Upper lobe of left lung (tissue), 6 donors: ENCODE results near the gene PVALEF. TPM values are rescaled to one million over a fixed set of nuclear protein-coding genes. Genes with fewer than 3 reads are reported as not detected.

Source experiments
- ATAC-seq, 2 donors: fragments of 200-7000 bp; cut with Tn5 transposase; one replicate each; pipeline ENCODE4 v1.9.1; 2022; ENCODE audit warnings: mild to moderate bottlenecking in 2 of 2, moderate library complexity in 2 of 2; ENCODE audit not compliant: low FRiP score in 2 of 2
- DNase-seq, 2 donors: peaks; one replicate each; pipeline ENCODE4 v3.0.0-alpha.2; 2019 to 2020
- H3K27ac ChIP-seq, 4 donors: fragments of 200-600 bp; sonication (generic); one replicate each; pipeline ENCODE4 v1.5.1; 2016 to 2019
- H3K27me3 ChIP-seq, 4 donors: fragments of 200-600 bp; sonication (generic); one replicate each; pipeline ENCODE4 v1.5.1; 2017 to 2019
- H3K36me3 ChIP-seq, 4 donors: fragments of 200-600 bp; sonication (generic); one replicate each; pipeline ENCODE4 v1.5.1; 2016 to 2019
- H3K4me1 ChIP-seq, 4 donors: fragments of 200-600 bp; sonication (generic); one replicate each; pipeline ENCODE4 v1.5.1; 2018 to 2019
- H3K4me3 ChIP-seq, 4 donors: fragments of 200-600 bp; sonication (generic); one replicate each; pipeline ENCODE4 v1.5.1; 2017 to 2019; ENCODE audit warnings: mild to moderate bottlenecking in 2 of 4, moderate library complexity in 1 of 4
- H3K9me3 ChIP-seq, 4 donors: fragments of 200-600 bp; sonication (generic); one replicate each; pipeline ENCODE4 v1.5.1; 2018 to 2019
- EP300 ChIP-seq, 4 donors: sonication (generic); formaldehyde crosslinking; IDR thresholded peaks; one replicate each; pipeline ENCODE4 v1.5.1; 2017; ENCODE audit warnings: antibody characterized with exemption in 4 of 4, control low read depth in 2 of 4
- POLR2A ChIP-seq, 4 donors: fragments of 450-650 bp; IDR thresholded peaks; one replicate each; pipeline ENCODE4 v1.5.1; 2016 to 2017; ENCODE audit warnings: antibody characterized with exemption in 4 of 4, mild to moderate bottlenecking in 2 of 4
- POLR2AphosphoS5 ChIP-seq, 2 donors: sonication (generic); formaldehyde crosslinking; IDR thresholded peaks; one replicate each; pipeline ENCODE4 v1.5.1; 2017; ENCODE audit warnings: antibody characterized with exemption in 2 of 2
- WGBS, 2 donors: methylation state at CpG; one replicate each; pipeline ENCODE4 v1.1.5; 2017 to 2018; 5-methylcytosine and 5-hydroxymethylcytosine counted together
- total RNA-seq, 6 donors: library from RNA; depleted of rRNA in 4 of 6; stranded (reverse); fragments of >200 nt in 4 of 6; gene quantifications; one replicate each; pipeline versions ENCODE4 v1.1.0 to v1.2.1, GENCODE V29; 2016 to 2021
- TF ChIP-seq, protein P1 (sequence below), 6 experiments: fragments of 450-650 bp in 4 of 6; fragments of 200-600 bp in 2 of 6; sonication (generic) in 2 of 6; IDR thresholded peaks; one replicate each; pipeline ENCODE4 v1.5.1; 2016 to 2019; ENCODE audit warnings: antibody characterized with exemption in 6 of 6
- donor health status: DM: no; HTN: no; CAD: no; lungs with moderate emphysema.
- donor health status: DM: no; HTN: yes; CAD: no; lungs with severe emphysema.

The PVALEF gene
- total RNA-seq, 6 donors from 2014 or later, result not detected

DNA sequence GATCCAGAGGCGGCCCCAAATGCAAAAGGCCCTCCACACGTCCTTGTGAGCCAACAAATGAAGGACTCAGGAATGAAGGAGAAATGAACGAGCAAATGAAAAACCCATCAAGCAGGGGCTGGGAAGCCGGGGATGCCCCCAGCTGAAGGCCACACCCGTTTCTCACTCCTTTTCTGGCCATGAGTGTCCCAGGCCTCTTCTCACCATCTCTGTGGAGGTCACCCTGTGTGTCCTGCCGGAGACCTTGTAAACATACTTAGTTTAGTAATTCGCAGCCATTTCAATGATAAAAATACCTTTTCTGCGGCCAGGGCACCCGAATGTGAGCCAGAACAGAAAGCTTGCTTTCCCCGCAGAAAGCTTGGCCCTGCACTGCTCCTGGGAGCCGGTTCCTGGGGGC, 21.8 kb downstream of the PVALEF start:
- no peaks in the 10 kb centered on the region for H3K9me3 ChIP-seq
- ATAC-seq (no peak), DNase-seq (no peak)
- WGBS, 2 donors, result 92 to 94% methylated on average over 10 to 11 of the region's 11 CpGs
- H3K36me3 ChIP-seq, result peaks cover 0 to 15% (median 5%) of the 10 kb centered on the region in 4 donors
- TF ChIP-seq POLR2AphosphoS5 (IDR thresholded peaks at IDR 0.05), result no peak
- TF ChIP-seq, protein P1, sequence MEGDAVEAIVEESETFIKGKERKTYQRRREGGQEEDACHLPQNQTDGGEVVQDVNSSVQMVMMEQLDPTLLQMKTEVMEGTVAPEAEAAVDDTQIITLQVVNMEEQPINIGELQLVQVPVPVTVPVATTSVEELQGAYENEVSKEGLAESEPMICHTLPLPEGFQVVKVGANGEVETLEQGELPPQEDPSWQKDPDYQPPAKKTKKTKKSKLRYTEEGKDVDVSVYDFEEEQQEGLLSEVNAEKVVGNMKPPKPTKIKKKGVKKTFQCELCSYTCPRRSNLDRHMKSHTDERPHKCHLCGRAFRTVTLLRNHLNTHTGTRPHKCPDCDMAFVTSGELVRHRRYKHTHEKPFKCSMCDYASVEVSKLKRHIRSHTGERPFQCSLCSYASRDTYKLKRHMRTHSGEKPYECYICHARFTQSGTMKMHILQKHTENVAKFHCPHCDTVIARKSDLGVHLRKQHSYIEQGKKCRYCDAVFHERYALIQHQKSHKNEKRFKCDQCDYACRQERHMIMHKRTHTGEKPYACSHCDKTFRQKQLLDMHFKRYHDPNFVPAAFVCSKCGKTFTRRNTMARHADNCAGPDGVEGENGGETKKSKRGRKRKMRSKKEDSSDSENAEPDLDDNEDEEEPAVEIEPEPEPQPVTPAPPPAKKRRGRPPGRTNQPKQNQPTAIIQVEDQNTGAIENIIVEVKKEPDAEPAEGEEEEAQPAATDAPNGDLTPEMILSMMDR (IDR thresholded peaks at IDR 0.05), result no peak
- TF ChIP-seq POLR2A (IDR thresholded peaks at IDR 0.05), result no peak
- TF ChIP-seq EP300 (IDR thresholded peaks at IDR 0.05), result no peak
- H3K4me3 ChIP-seq, result no peak overlapping the region
- H3K4me1 ChIP-seq, result no peaks in the 10 kb centered on the region
- H3K27me3 ChIP-seq, result no peaks in the 10 kb centered on the region
- H3K27ac ChIP-seq, result no peak overlapping the region

DNA sequence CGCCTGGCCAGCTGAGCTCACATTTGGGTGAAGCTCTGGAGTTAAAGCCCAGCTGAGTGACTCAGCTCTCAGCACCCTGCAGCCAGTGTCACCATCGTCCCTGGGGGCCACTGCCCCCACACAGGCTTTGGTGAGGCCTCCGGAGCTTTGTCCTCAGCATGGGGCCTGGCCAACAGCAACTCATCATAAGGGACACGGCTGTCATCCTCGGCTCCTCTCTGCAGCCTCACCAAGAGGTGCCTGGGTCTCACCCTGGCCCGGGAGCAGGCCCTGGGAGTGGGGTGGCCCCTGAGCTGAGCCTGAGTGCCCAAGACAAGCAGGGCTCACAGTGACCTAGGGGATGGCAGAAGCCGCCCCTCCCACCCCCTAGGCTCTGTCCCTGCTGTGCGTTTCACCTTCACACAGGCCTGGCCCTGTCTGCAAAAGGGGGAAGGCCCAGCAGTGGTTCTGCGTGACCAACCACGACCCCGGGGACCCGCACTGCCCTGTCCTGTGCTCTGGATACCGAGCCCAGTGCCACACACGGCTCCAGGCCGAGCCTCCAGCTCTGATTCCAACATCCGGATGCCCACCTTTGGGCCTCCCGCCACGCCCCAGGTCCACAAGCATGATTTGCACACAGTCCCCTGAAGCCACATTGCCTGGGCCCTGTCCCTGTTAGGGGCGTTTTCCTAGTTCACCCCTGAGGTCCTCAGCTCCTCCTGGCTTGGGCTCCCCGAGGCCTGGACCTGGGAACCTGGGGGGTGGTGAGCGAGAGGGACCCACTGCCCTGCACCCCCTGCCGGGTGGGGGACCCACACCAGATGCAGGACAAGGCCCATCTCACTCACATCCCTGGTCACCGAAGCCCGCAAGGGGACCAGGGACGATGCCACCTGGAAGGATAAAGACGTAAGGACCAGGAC, 22.5 kb downstream of the PVALEF start:
- 93 to 94% methylated on average over 16 to 23 of the region's 26 CpGs for WGBS, 2 donors
- Histone ChIP-seq H3K4me1 (no peaks in the 10 kb centered on the region), H3K4me3 (no peak overlapping the region), H3K36me3 (peaks cover 0 to 15% (median 5%) of the 10 kb centered on the region in 4 donors), H3K27ac (no peak overlapping the region), H3K27me3 (no peaks in the 10 kb centered on the region), H3K9me3 (no peaks in the 10 kb centered on the region)
- TF ChIP-seq, protein P1 (IDR thresholded peaks at IDR 0.05), result no peak
- TF ChIP-seq POLR2A (IDR thresholded peaks at IDR 0.05) (no peak), EP300 (IDR thresholded peaks at IDR 0.05) (no peak), POLR2AphosphoS5 (IDR thresholded peaks at IDR 0.05) (no peak)
- DNase-seq (peak in 1 of 2 donors; percentile 76), ATAC-seq (no peak)

DNA sequence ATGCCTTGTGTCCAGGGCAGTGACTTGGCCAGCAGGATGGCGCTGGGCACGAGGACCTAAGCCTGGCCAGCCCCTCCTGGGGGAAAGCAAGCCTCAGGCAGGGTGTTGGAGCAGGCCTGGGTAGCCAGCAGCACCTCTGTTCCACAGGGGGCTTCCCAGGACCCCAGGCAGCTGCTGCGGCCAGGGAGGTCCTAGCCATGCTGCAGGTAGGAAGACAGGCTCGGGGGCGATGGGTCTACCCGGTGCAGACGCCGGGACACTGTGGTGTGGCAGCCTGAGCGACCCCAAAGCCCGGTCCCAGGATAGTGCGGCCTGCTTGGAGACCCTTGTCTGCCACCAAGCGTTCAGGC, 23.2 kb downstream of the PVALEF start:
- H3K4me1 ChIP-seq, result peaks cover 0 to 2% (median under 1%) of the 10 kb centered on the region in 4 donors
- TF ChIP-seq, protein P1 (IDR thresholded peaks at IDR 0.05), result no peak
- TF ChIP-seq POLR2A (IDR thresholded peaks at IDR 0.05) (no peak), POLR2AphosphoS5 (IDR thresholded peaks at IDR 0.05) (no peak), EP300 (IDR thresholded peaks at IDR 0.05) (no peak)
- H3K9me3 ChIP-seq, result no peaks in the 10 kb centered on the region
- no peaks in the 10 kb centered on the region for H3K27me3 ChIP-seq
- peaks cover 0 to 15% (median 5%) of the 10 kb centered on the region in 4 donors for H3K36me3 ChIP-seq
- WGBS, 2 donors, result 92% methylated on average over 10 of the region's 12 CpGs; no CpG with 5 or more reads in 1 of the 2 donors
- H3K4me3 ChIP-seq, result no peak overlapping the region
- DNase-seq, result no peak
- no peak overlapping the region for H3K27ac ChIP-seq
- ATAC-seq, result no peak

DNA sequence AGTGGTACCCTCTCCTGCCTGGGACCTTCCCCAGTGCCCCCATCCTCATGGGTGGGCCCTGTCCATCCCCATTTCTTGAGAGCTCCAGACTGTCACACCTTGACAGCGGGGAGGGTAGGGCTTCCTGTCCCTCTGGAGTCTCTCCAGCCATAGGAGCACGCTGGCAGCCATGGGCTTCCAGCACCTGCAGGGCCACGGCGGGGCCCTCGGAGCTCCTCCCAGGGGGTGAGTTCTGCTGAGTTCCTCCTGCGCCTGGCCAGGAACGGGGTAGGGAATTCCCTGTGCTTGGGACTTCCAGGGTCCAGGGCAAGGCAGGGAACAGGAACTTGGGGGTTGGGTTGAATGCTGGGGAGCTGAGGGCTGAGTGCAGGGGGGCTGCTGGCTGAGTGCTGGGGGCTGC, 23.7 kb downstream of the PVALEF start:
- H3K4me1 ChIP-seq, result peaks cover 0 to 7% (median 3%) of the 10 kb centered on the region in 4 donors
- no peak for ATAC-seq

More for the DNA sequence above, 23.7 kb downstream of the PVALEF start:
- peaks cover 0 to 15% (median 5%) of the 10 kb centered on the region in 4 donors for H3K36me3 ChIP-seq
- peak in 1 of 2 donors; percentile 53 for DNase-seq
- H3K27ac ChIP-seq, result no peak overlapping the region
- no peak overlapping the region for H3K4me3 ChIP-seq
- no peaks in the 10 kb centered on the region for H3K9me3 ChIP-seq
- H3K27me3 ChIP-seq, result no peaks in the 10 kb centered on the region
- 100% methylated on average over 7 of the region's 7 CpGs; no CpG with 5 or more reads in 1 of the 2 donors for WGBS, 2 donors
- TF ChIP-seq, protein P1 (IDR thresholded peaks at IDR 0.05), result no peak
- TF ChIP-seq POLR2A (IDR thresholded peaks at IDR 0.05), result no peak
- no peak for TF ChIP-seq EP300 (IDR thresholded peaks at IDR 0.05)
- TF ChIP-seq POLR2AphosphoS5 (IDR thresholded peaks at IDR 0.05), result no peak
